K562 (cell line): ENCODE results near the gene C1orf174. TPM values are rescaled to one million over a fixed set of nuclear protein-coding genes. Genes with fewer than 3 reads are reported as not detected.

Source experiments
- ATAC-seq: fragments of 200-7000 bp; cut with Tn5 transposase; 3 replicates; pipeline ENCODE4 v1.9.1; 2020; ENCODE audit warnings: moderate library complexity
- BruUV-seq: library from RNA; stranded (reverse); fragments of 400-500 nt; replicated peaks from 2 replicates; lab custom pipeline; 2021; lab: Mats Ljungman, UMichigan
- CTCF ChIA-PET: fragments of 300-600 bp; formaldehyde crosslinking; extraction: SDS; loops from one replicate; lab custom pipeline; 2021; ENCODE audit warnings: low intra/inter-chr PET ratio; lab: Yijun Ruan, JAX
- POLR2A ChIA-PET: fragments of 300-600, 350-650 bp; sonication (Branson Sonifier 250); formaldehyde crosslinking; extraction: SDS; loops from one replicate; lab custom pipeline; 2021; ENCODE audit warnings: antibody characterized with exemption, inconsistent platforms; lab: Yijun Ruan, JAX
- DNase-seq, 4 experiments: peaks; one replicate each; pipeline versions ENCODE4 v3.0.0 to v3.0.0-alpha.2; 2011 to 2018; ENCODE audit warnings: low spot score in 3 of 4, mixed read lengths in 3 of 4; ENCODE audit errors: extremely low read depth in 1 of 4
- FAIRE-seq: peaks from 2 replicates; lab custom pipeline; 2011; peaks lifted over from hg19 to GRCh38; lab: Jason Lieb, UNC
- H2AFZ ChIP-seq: 2 replicates; pipeline ENCODE4 v1.6.0; 2011; ENCODE audit warnings: low read depth, low read length, control low read depth, inconsistent platforms
- H3K27ac ChIP-seq: fragments of 200-600 bp; 3 replicates; pipeline ENCODE4 v1.8.0; 2011; ENCODE audit warnings: low read depth, mild to moderate bottlenecking, control low read depth, inconsistent platforms, low read length, moderate library complexity, mixed read lengths; ENCODE audit errors: extremely low read depth
- H3K27me3 ChIP-seq, 2 experiments: fragments of 300-600 bp in 1 of 2; 2 replicates in 1 of 2; 3 replicates in 1 of 2; pipeline versions ENCODE4 v1.6.0 to v1.8.0; 2011; ENCODE audit warnings: inconsistent platforms in 2 of 2, low read length in 2 of 2, mild to moderate bottlenecking in 1 of 2, mixed read lengths in 1 of 2, moderate library complexity in 1 of 2; ENCODE audit not compliant: control insufficient read depth in 2 of 2, insufficient read depth in 2 of 2
- H3K36me3 ChIP-seq: fragments of 300-600 bp; 3 replicates; pipeline ENCODE4 v1.8.0; 2011; ENCODE audit warnings: mild to moderate bottlenecking, low read length, inconsistent platforms; ENCODE audit not compliant: control insufficient read depth, insufficient read depth
- H3K4me1 ChIP-seq, 2 experiments: fragments of 200-600 bp in 1 of 2; replicated peaks in 1 of 2; 2 replicates in 1 of 2; 3 replicates in 1 of 2; pipeline versions ENCODE4 v1.5.1 to v1.8.0; 2011; ENCODE audit warnings: inconsistent platforms in 2 of 2, low read length in 2 of 2, mild to moderate bottlenecking in 1 of 2, mixed read lengths in 1 of 2, moderate library complexity in 1 of 2; ENCODE audit not compliant: control insufficient read depth in 2 of 2, insufficient read depth in 2 of 2
- H3K4me2 ChIP-seq: 2 replicates; pipeline ENCODE4 v1.6.1; 2011; ENCODE audit warnings: low read length, control low read depth, inconsistent platforms, mixed read lengths; ENCODE audit not compliant: insufficient read depth
- H3K4me3 ChIP-seq: fragments of 200-600 bp; sonication (generic), shearing (Covaris generic); 2 replicates; pipeline ENCODE4 v1.5.1; 2016; ENCODE audit warnings: control low read depth, inconsistent platforms
- H3K79me2 ChIP-seq: fragments of 200-600 bp; 3 replicates; pipeline ENCODE4 v1.8.0; 2011; ENCODE audit warnings: low read length, inconsistent platforms; ENCODE audit not compliant: control insufficient read depth, insufficient read depth
- H3K9ac ChIP-seq, 2 experiments: 2 replicates each; pipeline versions ENCODE4 v1.6.0 to v1.6.1; 2011; ENCODE audit warnings: low read depth in 2 of 2, low read length in 2 of 2, control low read depth in 1 of 2, inconsistent platforms in 1 of 2, mild to moderate bottlenecking in 1 of 2, mixed read lengths in 1 of 2; ENCODE audit not compliant: insufficient read depth in 1 of 2
- H3K9me1 ChIP-seq: one replicate; pipeline ENCODE4 v1.6.0; 2011; ENCODE audit warnings: inconsistent platforms, mild to moderate bottlenecking, low read length, moderate library complexity; ENCODE audit not compliant: control insufficient read depth, insufficient read depth
- H3K9me3 ChIP-seq: replicated peaks from 2 replicates; pipeline ENCODE4 v1.5.1; 2011; ENCODE audit warnings: low read depth, low read length, inconsistent platforms; ENCODE audit not compliant: control insufficient read depth, insufficient read depth
- H4K20me1 ChIP-seq: replicated peaks from 2 replicates; pipeline ENCODE4 v1.6.1; 2011; ENCODE audit warnings: low read length, inconsistent platforms, mixed read lengths; ENCODE audit not compliant: control insufficient read depth, insufficient read depth
- ADNP ChIP-seq: fragments of 200-800 bp; sonication (Bioruptor generic); IDR thresholded peaks from 2 replicates; pipeline ENCODE4 v1.6.1; 2016; ENCODE audit warnings: missing genetic modification characterization, missing compliant biosample characterization
- FOXK2 ChIP-seq, 2 experiments: fragments of 450-650 bp; IDR thresholded peaks in 1 of 2; conservative IDR thresholded peaks in 1 of 2; 2 replicates each; pipeline ENCODE4 v1.6.1; 2016; ENCODE audit warnings: low read depth in 2 of 2, mild to moderate bottlenecking in 1 of 2
- HIVEP1 ChIP-seq: fragments of 250-450 bp; sonication (Bioruptor Pico); IDR thresholded peaks from 2 replicates; pipeline ENCODE4 v1.4.0; 2020; ENCODE audit warnings: mild to moderate bottlenecking
- SRSF7 ChIP-seq: fragments of 200-400 bp; formaldehyde crosslinking; optimal IDR thresholded peaks from 2 replicates; pipeline ENCODE3; 2017; ENCODE audit warnings: mild to moderate bottlenecking, low read depth, low read length
- ZBTB33 ChIP-seq: sonication (generic); formaldehyde crosslinking; IDR thresholded peaks from 2 replicates; pipeline ENCODE4 v1.8.1; 2023; ENCODE audit warnings: mild to moderate bottlenecking, missing genetic modification reagents
- WGBS: fragments of 100-300 bp; shearing (Covaris generic); methylation state at CpG from one replicate; pipeline ENCODE4 v1.1.6; 2016; ENCODE audit warnings: low coverage, mixed read lengths; ENCODE audit not compliant: insufficient coverage; ENCODE audit errors: missing lambda C conversion rate; 5-methylcytosine and 5-hydroxymethylcytosine counted together
- in situ Hi-C: fragments of 300-500 bp; cut with MboI; formaldehyde crosslinking; loops from 4 replicates; pipeline ENCODE4 v1.15.0; 2018; ENCODE audit warnings: inconsistent platforms, mixed read lengths
- intact Hi-C: fragments of 100-400 bp; cut with micrococcal nuclease; formaldehyde crosslinking; loops from 2 replicates; pipeline ENCODE4 v1.14.2; 2022
- polyA plus RNA-seq, 8 experiments: library from polyadenylated mRNA; depleted of rRNA in 4 of 8; stranded (reverse) in 5 of 8; unstranded in 3 of 8; fragments of >200 nt; fragmentation: Nextera tagmentation in 2 of 8; fragmentation: Illumina TruSeq in 1 of 8; extraction: Ambion mirVana in 2 of 8; extraction: Trizol in 1 of 8; gene quantifications; 2 replicates each; pipeline versions ENCODE4 v1.2.1 to v1.2.3, GENCODE V29; 2011 to 2014; ENCODE audit warnings: inconsistent platforms in 1 of 8, missing spikeins in 1 of 8
- total RNA-seq, 7 experiments: library from RNA; depleted of rRNA in 6 of 7; stranded (reverse); fragments of >200 nt in 6 of 7; fragmentation: Illumina TruSeq in 2 of 7; extraction: Trizol in 2 of 7; gene quantifications; 2 replicates each; pipeline versions ENCODE4 v1.2.1 to v1.2.3, GENCODE V29; 2011 to 2021; ENCODE audit warnings: low replicate concordance in 1 of 7

The C1orf174 gene
- total and polyA plus RNA-seq, 9 of the 15 experiments (the other 6 are each of a cell fraction or from before 2014, with no cell fraction given) = 38.5 to 64.9 (median 45.4) TPM

GRCh38 chr1:3884966-3885365 lies 15.1 kb downstream of the C1orf174 start:
- in situ Hi-C loops (no loop called here), intact Hi-C loops (no loop called here)
- Histone ChIP-seq H3K36me3 (peaks cover 66% of the 10 kb centered on the region), H3K9me1 (no peaks in the 10 kb centered on the region), H3K27ac (no peak overlapping the region), H3K4me2 (no peak overlapping the region), H3K27me3 (no peaks in the 10 kb centered on the region), H3K4me3 (no peak overlapping the region), H3K4me1 (peaks cover 0 to 16% of the 10 kb centered on the region in 2 experiments; a peak in 3 of 5 replicates), H2AFZ (no peak overlapping the region), H3K9me3 (no peaks in the 10 kb centered on the region), H3K9ac (peak overlapping the region in 1 of 2 experiments; percentile 26; a peak in 1 of 4 replicates), H3K79me2 (no peaks in the 10 kb centered on the region), H4K20me1 (peaks cover 4% of the 10 kb centered on the region; the same call in 1 of the 2 replicates)
- 90% methylated on average over 13 of the region's 13 CpGs for WGBS
- POLR2A ChIA-PET = interaction anchor here (0.5 to 1.2 kb wide), 3 partner anchors 15 to 218 kb away, joined by 3 to 4 read pairs (median 3); no protein-coding TSS in a partner anchor
- FAIRE-seq (no peak), ATAC-seq (no peak), DNase-seq (no peak)
- no TSS peak for BruUV-seq
- TF ChIP-seq SRSF7 (no peak), HIVEP1 (CRISPR knock-in tag) (no peak), ADNP (tag) (no peak), ZBTB33 (peak; percentile 87), FOXK2 (conservative IDR thresholded peaks at IDR 0.05 in 1 of 2, IDR thresholded peaks at IDR 0.05 in 1 of 2; ENCODE audit: low read depth in 2 of 2) (no peak)
- CTCF ChIA-PET = no interaction called here
